H1 (cell line): Measurements from ENCODE around the gene CELF2. TPM values are rescaled to one million over a fixed set of nuclear protein-coding genes. Genes with fewer than 3 reads are reported as not detected.

Experiments
- CTCF ChIA-PET: fragments of 300-600 bp; sonication (Branson Sonifier 250); formaldehyde crosslinking; loops from one replicate; lab custom pipeline; 2021; ENCODE audit not compliant: partially characterized antibody; lab: Charles Lee
- POLR2A ChIA-PET: fragments of 300-600 bp; sonication (Branson Sonifier 250); formaldehyde crosslinking; loops from one replicate; lab custom pipeline; 2021; ENCODE audit warnings: inconsistent platforms; ENCODE audit not compliant: partially characterized antibody; lab: Charles Lee
- DNase-seq, 2 experiments: peaks; one replicate each; pipeline versions ENCODE4 v3.0.0 to v3.0.0-alpha.2; 2010 to 2022; ENCODE audit warnings: low spot score in 2 of 2, low read depth in 1 of 2, mixed read lengths in 1 of 2
- FAIRE-seq: peaks from 2 replicates; lab custom pipeline; 2011; peaks lifted over from hg19 to GRCh38; lab: Jason Lieb, UNC
- H2AFZ ChIP-seq: 2 replicates; pipeline ENCODE4 v1.8.1; 2012; ENCODE audit warnings: low read length, inconsistent platforms
- H2AK5ac ChIP-seq: 2 replicates; pipeline ENCODE4 v1.6.1; 2013; ENCODE audit warnings: low read depth, low read length
- H2BK120ac ChIP-seq: replicated peaks from 2 replicates; pipeline ENCODE3; 2013; ENCODE audit warnings: low read depth, low read length, inconsistent platforms
- H2BK12ac ChIP-seq: 2 replicates; pipeline ENCODE4 v1.6.1; 2013; ENCODE audit warnings: low read depth, low read length
- H2BK15ac ChIP-seq: 2 replicates; pipeline ENCODE4 v1.6.1; 2013; ENCODE audit warnings: low read length
- H2BK20ac ChIP-seq: 2 replicates; pipeline ENCODE4 v1.6.1; 2013; ENCODE audit warnings: low read length
- H2BK5ac ChIP-seq: 2 replicates; pipeline ENCODE4 v1.6.1; 2013; ENCODE audit warnings: low read depth, low read length
- H3K14ac ChIP-seq: 2 replicates; pipeline ENCODE4 v1.6.1; 2013; ENCODE audit warnings: inconsistent platforms; ENCODE audit not compliant: insufficient read length
- H3K18ac ChIP-seq: 2 replicates; pipeline ENCODE4 v1.6.1; 2013; ENCODE audit warnings: low read length; ENCODE audit errors: extremely low read depth
- H3K23ac ChIP-seq: 2 replicates; pipeline ENCODE4 v1.6.1; 2013; ENCODE audit warnings: inconsistent platforms; ENCODE audit not compliant: insufficient read length
- H3K23me2 ChIP-seq: 2 replicates; pipeline ENCODE4 v1.6.1; 2013; ENCODE audit warnings: low read depth, low read length
- H3K27ac ChIP-seq: 2 replicates; pipeline ENCODE4 v1.6.1; 2011; ENCODE audit warnings: low read depth, low read length, inconsistent platforms
- H3K27me3 ChIP-seq, 4 experiments: replicated peaks in 1 of 4; 1 replicate in 1 of 4; 2 replicates in 3 of 4; pipeline versions ENCODE4 v1.6.1 to v1.8.1; 2011 to 2013; ENCODE audit warnings: low read length in 3 of 4, mild to moderate bottlenecking in 3 of 4, inconsistent platforms in 2 of 4, mixed read lengths in 2 of 4, moderate library complexity in 1 of 4; ENCODE audit not compliant: control insufficient read depth in 3 of 4, insufficient read depth in 3 of 4; ENCODE audit errors: extremely low read depth in 1 of 4
- H3K36me3 ChIP-seq, 4 experiments: 2 replicates each; pipeline versions ENCODE4 v1.6.1 to v1.8.1; 2011 to 2013; ENCODE audit warnings: mild to moderate bottlenecking in 4 of 4, low read length in 3 of 4, moderate library complexity in 2 of 4, control low read depth in 1 of 4, inconsistent platforms in 1 of 4; ENCODE audit not compliant: insufficient read depth in 4 of 4, control insufficient read depth in 2 of 4
- H3K4ac ChIP-seq: replicated peaks from 2 replicates; pipeline ENCODE3; 2013; ENCODE audit warnings: low read length, low read depth, mixed read lengths, inconsistent platforms; ENCODE audit not compliant: insufficient read length
- H3K4me1 ChIP-seq, 4 experiments: replicated peaks in 1 of 4; 1 replicate in 1 of 4; 2 replicates in 3 of 4; pipeline versions ENCODE4 v1.6.1 to v1.8.1; 2011 to 2013; ENCODE audit warnings: low read length in 3 of 4, inconsistent platforms in 2 of 4, mixed read lengths in 1 of 4; ENCODE audit not compliant: insufficient read depth in 4 of 4, control insufficient read depth in 3 of 4
- H3K4me2 ChIP-seq, 2 experiments: 2 replicates each; pipeline versions ENCODE4 v1.6.1 to v1.8.1; 2011 to 2013; ENCODE audit warnings: low read depth in 2 of 2, low read length in 2 of 2, control low read depth in 1 of 2, inconsistent platforms in 1 of 2, mild to moderate bottlenecking in 1 of 2; ENCODE audit not compliant: insufficient read depth in 1 of 2
- H3K4me3 ChIP-seq, 4 experiments: fragments of 200-600, 300-600 bp in 1 of 4; sonication (generic), shearing (Covaris generic), sonication (Bioruptor Twin) in 1 of 4; 2 replicates each; pipeline versions ENCODE4 v1.5.1 to v1.8.1; 2011 to 2016; ENCODE audit warnings: low read length in 4 of 4, low read depth in 3 of 4, control low read depth in 2 of 4, inconsistent platforms in 2 of 4, mild to moderate bottlenecking in 2 of 4, mixed read lengths in 1 of 4, moderate library complexity in 1 of 4; ENCODE audit not compliant: insufficient read depth in 2 of 4; ENCODE audit errors: extremely low read depth in 1 of 4
- H3K56ac ChIP-seq: replicated peaks from 2 replicates; pipeline ENCODE3; 2013; ENCODE audit warnings: low read depth, mild to moderate bottlenecking, mixed read lengths, low read length, inconsistent platforms; ENCODE audit not compliant: insufficient read length
- H3K79me1 ChIP-seq: 2 replicates; pipeline ENCODE4 v1.6.1; 2013; ENCODE audit warnings: low read depth, low read length, control low read depth
- H3K79me2 ChIP-seq, 2 experiments: 2 replicates each; pipeline versions ENCODE4 v1.6.1 to v1.8.1; 2012 to 2013; ENCODE audit warnings: low read length in 2 of 2, mild to moderate bottlenecking in 2 of 2, inconsistent platforms in 1 of 2; ENCODE audit not compliant: insufficient read depth in 2 of 2, control insufficient read depth in 1 of 2
- H3K9ac ChIP-seq, 4 experiments: replicated peaks in 1 of 4; 1 replicate in 1 of 4; 2 replicates in 3 of 4; pipeline versions ENCODE4 v1.6.1 to v1.8.1; 2011 to 2013; ENCODE audit warnings: low read depth in 3 of 4, low read length in 3 of 4, control low read depth in 2 of 4, mild to moderate bottlenecking in 2 of 4, moderate library complexity in 2 of 4, inconsistent platforms in 1 of 4; ENCODE audit errors: extremely low read depth in 1 of 4
- H3K9me3 ChIP-seq, 2 experiments: 2 replicates each; pipeline versions ENCODE4 v1.6.1 to v1.8.1; 2012 to 2013; ENCODE audit warnings: mild to moderate bottlenecking in 2 of 2, moderate library complexity in 2 of 2, control low read depth in 1 of 2, inconsistent platforms in 1 of 2, low read depth in 1 of 2, low read length in 1 of 2, mixed read lengths in 1 of 2; ENCODE audit not compliant: insufficient read depth in 2 of 2
- H4K20me1 ChIP-seq, 2 experiments: replicated peaks in 1 of 2; 2 replicates each; pipeline versions ENCODE3 to v1.8.1; 2011 to 2013; ENCODE audit warnings: inconsistent platforms in 2 of 2, low read length in 2 of 2, mild to moderate bottlenecking in 1 of 2; ENCODE audit not compliant: insufficient read depth in 2 of 2, control insufficient read depth in 1 of 2
- H4K5ac ChIP-seq: 2 replicates; pipeline ENCODE4 v1.6.1; 2013; ENCODE audit warnings: low read length, low read depth, mixed read lengths, inconsistent platforms; ENCODE audit not compliant: insufficient read length
- H4K8ac ChIP-seq: 2 replicates; pipeline ENCODE4 v1.8.0; 2013; ENCODE audit warnings: mild to moderate bottlenecking, moderate library complexity, low read length, inconsistent platforms; ENCODE audit not compliant: insufficient read depth; ENCODE audit errors: extremely low read depth
- H4K91ac ChIP-seq: replicated peaks from 2 replicates; pipeline ENCODE3; 2013; ENCODE audit warnings: low read length, mixed read lengths, inconsistent platforms; ENCODE audit not compliant: insufficient read length
- BCL11A ChIP-seq, 2 experiments: IDR thresholded peaks; one replicate each; pipeline ENCODE4 v1.6.1; 2011; ENCODE audit warnings: low read depth in 2 of 2, low read length in 2 of 2, mild to moderate bottlenecking in 2 of 2
- KDM4A ChIP-seq: IDR thresholded peaks from one replicate; pipeline ENCODE4 v1.7.1; 2012; ENCODE audit warnings: low read depth, mild to moderate bottlenecking, moderate library complexity, low read length, inconsistent platforms; ENCODE audit not compliant: severe bottlenecking
- SIRT6 ChIP-seq: IDR thresholded peaks from one replicate; pipeline ENCODE4 v1.7.1; 2012; ENCODE audit warnings: low read length, inconsistent platforms
- TAF1 ChIP-seq: IDR thresholded peaks from 2 replicates; pipeline ENCODE4 v1.6.1; 2011; ENCODE audit warnings: mild to moderate bottlenecking, low read depth, low read length
- TCF12 ChIP-seq: IDR thresholded peaks from 2 replicates; pipeline ENCODE4 v1.6.1; 2011; ENCODE audit warnings: low read depth, mild to moderate bottlenecking, low read length
- WGBS, 2 experiments: shearing (Covaris generic) in 1 of 2; methylation state at CpG; one replicate each; pipeline versions ENCODE4 v1.1.6 to v1.1.7; 2013 to 2015; ENCODE audit warnings: low lambda C conversion rate in 2 of 2, mixed read lengths in 2 of 2, inconsistent platforms in 1 of 2, low coverage in 1 of 2, missing lambda C conversion rate in 1 of 2; ENCODE audit not compliant: insufficient replicate concordance in 2 of 2, insufficient coverage in 1 of 2, insufficient read length in 1 of 2; ENCODE audit errors: extremely low coverage in 1 of 2, missing lambda C conversion rate in 1 of 2; 5-methylcytosine and 5-hydroxymethylcytosine counted together
- polyA plus RNA-seq, 7 experiments: library from polyadenylated mRNA; depleted of rRNA in 3 of 7; stranded (reverse) in 5 of 7; unstranded in 2 of 7; fragments of >200 nt in 5 of 7; fragments of 200-250 nt in 2 of 7; gene quantifications; 1 replicate in 5 of 7; 2 replicates in 1 of 7; 4 replicates in 1 of 7; pipeline versions ENCODE4 v1.2.1 to v1.2.3, GENCODE V29; 2011 to 2013; ENCODE audit warnings: missing spikeins in 2 of 7, mixed read lengths in 2 of 7
- total RNA-seq: library from RNA; stranded (reverse); fragmentation: NEBNext Ultra II Directional; extraction: Animal tissue kit (Norgen Biotek cat#: 25700); gene quantifications from 2 replicates; pipeline ENCODE4 v1.2.1, GENCODE V29; 2021

CELF2 gene
- total and polyA plus RNA-seq, 2 of the 8 experiments (the other 6 are each of a cell fraction or from before 2014, with no cell fraction given), result 18.3 to 22.7 TPM

- Histone ChIP-seq H2BK20ac (no peak overlapping the region), H3K56ac (no peak overlapping the region), H4K20me1 (peaks cover 0 to 2% of the 10 kb centered on the region in 2 experiments), H2AK5ac (no peak overlapping the region), H3K4me1 (peaks cover 0 to 13% (median 0%) of the 10 kb centered on the region in 4 experiments; a peak in 3 of 7 replicates), H3K4me2 (no peak overlapping the region), H3K36me3 (no peaks in the 10 kb centered on the region), H3K79me1 (no peaks in the 10 kb centered on the region), H3K4ac (no peak overlapping the region), H4K5ac (no peak overlapping the region), H2BK15ac (no peak overlapping the region), H2BK12ac (no peak overlapping the region), H2BK5ac (no peak overlapping the region), H3K9ac (no peak overlapping the region), H3K23ac (no peak overlapping the region), H3K14ac (no peak overlapping the region), H3K27ac (no peak overlapping the region), H2BK120ac (no peak overlapping the region), H3K18ac (no peak overlapping the region), H4K8ac (no peak overlapping the region), H3K79me2 (0 out of 4 replicates have a peak, but pooled peaks cover 0 to 4% of the 10 kb centered on the region in 2 experiments), H4K91ac (no peak overlapping the region), H2AFZ (no peak overlapping the region), H3K4me3 (no peak overlapping the region), H3K23me2 (no peaks in the 10 kb centered on the region), H3K27me3 (peaks cover 0 to 1% (median 0%) of the 10 kb centered on the region in 4 experiments; a peak in 1 of 7 replicates), H3K9me3 (no peaks in the 10 kb centered on the region)
- ChIA-PET CTCF (no interaction called here), POLR2A (no interaction called here)
- FAIRE-seq, result peak; percentile 42
- WGBS, 2 experiments, result 93% methylated on average over 4 of the region's 4 CpGs; no CpG with 5 or more reads in 1 of the 2 experiments
- DNase-seq, result no peak
- TF ChIP-seq SIRT6 (no peak), TCF12 (no peak), BCL11A (IDR thresholded peaks at IDR 0.05; ENCODE audit: low read depth in 2 of 2, low read length in 2 of 2) (no peak), TAF1 (no peak), KDM4A (no peak)
These were observed 57.0 kb downstream of the CELF2 start for GRCh38 chr10:11074536-11075267.
